GM23248 (cell line): ENCODE measurements around the gene NID2. TPM values are rescaled to one million over a fixed set of nuclear protein-coding genes. Genes with fewer than 3 reads are reported as not detected.

ENCODE experiments used
- DNase-seq: peaks from one replicate; pipeline ENCODE4 v3.0.0-alpha.2; 2015
- H2AFZ ChIP-seq: fragments of 200-600 bp; sonication (generic); 2 replicates; pipeline ENCODE4 v1.6.1; 2016; ENCODE audit warnings: antibody characterized with exemption
- H3F3A ChIP-seq: fragments of 200-600 bp; sonication (generic); 2 replicates; pipeline ENCODE4 v1.6.1; 2016; ENCODE audit warnings: mild to moderate bottlenecking, antibody characterized with exemption, mixed run types; ENCODE audit not compliant: insufficient read depth
- H3K27ac ChIP-seq: fragments of 200-600 bp; sonication (generic); 2 replicates; pipeline ENCODE4 v1.5.1; 2016; ENCODE audit warnings: mild to moderate bottlenecking
- H3K27me3 ChIP-seq: fragments of 200-600 bp; sonication (generic); replicated peaks from 2 replicates; pipeline ENCODE4 v1.6.1; 2016; ENCODE audit warnings: mild to moderate bottlenecking; ENCODE audit not compliant: insufficient read depth
- H3K36me3 ChIP-seq: fragments of 200-600 bp; sonication (generic); 2 replicates; pipeline ENCODE4 v1.6.1; 2016; ENCODE audit warnings: low read depth, mild to moderate bottlenecking
- H3K4me1 ChIP-seq: fragments of 200-600 bp; sonication (generic); 2 replicates; pipeline ENCODE4 v1.6.1; 2016; ENCODE audit warnings: mild to moderate bottlenecking; ENCODE audit not compliant: insufficient read depth
- H3K4me2 ChIP-seq: fragments of 200-600 bp; sonication (generic); one replicate; pipeline ENCODE4 v1.6.1; 2016; ENCODE audit warnings: mild to moderate bottlenecking; ENCODE audit not compliant: unreplicated experiment
- H3K4me3 ChIP-seq: fragments of 200-600 bp; sonication (generic); 2 replicates; pipeline ENCODE4 v1.5.1; 2016; ENCODE audit warnings: mild to moderate bottlenecking
- H3K79me2 ChIP-seq: fragments of 200-600 bp; sonication (generic); 2 replicates; pipeline ENCODE4 v1.6.1; 2016; ENCODE audit warnings: mild to moderate bottlenecking; ENCODE audit not compliant: insufficient read depth
- H3K9ac ChIP-seq: fragments of 200-600 bp; sonication (generic); 2 replicates; pipeline ENCODE4 v1.6.1; 2016; ENCODE audit warnings: mild to moderate bottlenecking
- H3K9me2 ChIP-seq: fragments of 200-600 bp; sonication (generic); 2 replicates; pipeline ENCODE4 v1.6.1; 2016; ENCODE audit warnings: mixed run types, mild to moderate bottlenecking, moderate library complexity; ENCODE audit not compliant: insufficient read depth
- H3K9me3 ChIP-seq: fragments of 200-600 bp; sonication (generic); one replicate; pipeline ENCODE4 v1.6.1; 2017; ENCODE audit warnings: low read depth
- H4K20me1 ChIP-seq: fragments of 200-600 bp; sonication (generic); 2 replicates; pipeline ENCODE4 v1.6.0; 2016; ENCODE audit not compliant: insufficient read depth
- EZH2 ChIP-seq: fragments of 200-600 bp; sonication (generic); IDR thresholded peaks from 2 replicates; pipeline ENCODE4 v1.6.1; 2018; ENCODE audit warnings: antibody characterized with exemption, mild to moderate bottlenecking; ENCODE audit not compliant: insufficient read depth, poor library complexity, severe bottlenecking
- EZH2phosphoT487 ChIP-seq: fragments of 200-600 bp; sonication (generic); IDR thresholded peaks from 2 replicates; pipeline ENCODE4 v1.6.1; 2018; ENCODE audit warnings: antibody characterized with exemption, moderate library complexity, mild to moderate bottlenecking, low read depth; ENCODE audit not compliant: insufficient read depth
- WGBS, 2 experiments: methylation state at CpG; one replicate each; pipeline ENCODE4 v1.1.6; 2015 to 2017; ENCODE audit warnings: low lambda C conversion rate in 2 of 2, low coverage in 1 of 2; ENCODE audit errors: missing lambda C conversion rate in 2 of 2; 5-methylcytosine and 5-hydroxymethylcytosine counted together
- in situ Hi-C: fragments of 300-500 bp; cut with MboI; formaldehyde crosslinking; loops from 2 replicates; pipeline ENCODE4 v1.15.0; 2020
- polyA plus RNA-seq: library from polyadenylated mRNA; unstranded; fragments of >200 nt; fragmentation: Nextera tagmentation; extraction: Ambion mirVana; gene quantifications from 2 replicates; pipeline ENCODE4 v1.2.1, GENCODE V29; 2016
- total RNA-seq: library from RNA; depleted of rRNA; stranded (reverse); fragments of >200 nt; shearing (Covaris generic); gene quantifications from 2 replicates; pipeline ENCODE4 v1.2.3, GENCODE V29; 2014; rRNA removed

Gene NID2, protein sequence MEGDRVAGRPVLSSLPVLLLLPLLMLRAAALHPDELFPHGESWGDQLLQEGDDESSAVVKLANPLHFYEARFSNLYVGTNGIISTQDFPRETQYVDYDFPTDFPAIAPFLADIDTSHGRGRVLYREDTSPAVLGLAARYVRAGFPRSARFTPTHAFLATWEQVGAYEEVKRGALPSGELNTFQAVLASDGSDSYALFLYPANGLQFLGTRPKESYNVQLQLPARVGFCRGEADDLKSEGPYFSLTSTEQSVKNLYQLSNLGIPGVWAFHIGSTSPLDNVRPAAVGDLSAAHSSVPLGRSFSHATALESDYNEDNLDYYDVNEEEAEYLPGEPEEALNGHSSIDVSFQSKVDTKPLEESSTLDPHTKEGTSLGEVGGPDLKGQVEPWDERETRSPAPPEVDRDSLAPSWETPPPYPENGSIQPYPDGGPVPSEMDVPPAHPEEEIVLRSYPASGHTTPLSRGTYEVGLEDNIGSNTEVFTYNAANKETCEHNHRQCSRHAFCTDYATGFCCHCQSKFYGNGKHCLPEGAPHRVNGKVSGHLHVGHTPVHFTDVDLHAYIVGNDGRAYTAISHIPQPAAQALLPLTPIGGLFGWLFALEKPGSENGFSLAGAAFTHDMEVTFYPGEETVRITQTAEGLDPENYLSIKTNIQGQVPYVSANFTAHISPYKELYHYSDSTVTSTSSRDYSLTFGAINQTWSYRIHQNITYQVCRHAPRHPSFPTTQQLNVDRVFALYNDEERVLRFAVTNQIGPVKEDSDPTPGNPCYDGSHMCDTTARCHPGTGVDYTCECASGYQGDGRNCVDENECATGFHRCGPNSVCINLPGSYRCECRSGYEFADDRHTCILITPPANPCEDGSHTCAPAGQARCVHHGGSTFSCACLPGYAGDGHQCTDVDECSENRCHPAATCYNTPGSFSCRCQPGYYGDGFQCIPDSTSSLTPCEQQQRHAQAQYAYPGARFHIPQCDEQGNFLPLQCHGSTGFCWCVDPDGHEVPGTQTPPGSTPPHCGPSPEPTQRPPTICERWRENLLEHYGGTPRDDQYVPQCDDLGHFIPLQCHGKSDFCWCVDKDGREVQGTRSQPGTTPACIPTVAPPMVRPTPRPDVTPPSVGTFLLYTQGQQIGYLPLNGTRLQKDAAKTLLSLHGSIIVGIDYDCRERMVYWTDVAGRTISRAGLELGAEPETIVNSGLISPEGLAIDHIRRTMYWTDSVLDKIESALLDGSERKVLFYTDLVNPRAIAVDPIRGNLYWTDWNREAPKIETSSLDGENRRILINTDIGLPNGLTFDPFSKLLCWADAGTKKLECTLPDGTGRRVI (N-terminal part only)
- total RNA-seq = 59.8 and 66.6 TPM in 2 replicates
- 39.8 and 40.0 TPM in 2 replicates for polyA plus RNA-seq

DNA sequence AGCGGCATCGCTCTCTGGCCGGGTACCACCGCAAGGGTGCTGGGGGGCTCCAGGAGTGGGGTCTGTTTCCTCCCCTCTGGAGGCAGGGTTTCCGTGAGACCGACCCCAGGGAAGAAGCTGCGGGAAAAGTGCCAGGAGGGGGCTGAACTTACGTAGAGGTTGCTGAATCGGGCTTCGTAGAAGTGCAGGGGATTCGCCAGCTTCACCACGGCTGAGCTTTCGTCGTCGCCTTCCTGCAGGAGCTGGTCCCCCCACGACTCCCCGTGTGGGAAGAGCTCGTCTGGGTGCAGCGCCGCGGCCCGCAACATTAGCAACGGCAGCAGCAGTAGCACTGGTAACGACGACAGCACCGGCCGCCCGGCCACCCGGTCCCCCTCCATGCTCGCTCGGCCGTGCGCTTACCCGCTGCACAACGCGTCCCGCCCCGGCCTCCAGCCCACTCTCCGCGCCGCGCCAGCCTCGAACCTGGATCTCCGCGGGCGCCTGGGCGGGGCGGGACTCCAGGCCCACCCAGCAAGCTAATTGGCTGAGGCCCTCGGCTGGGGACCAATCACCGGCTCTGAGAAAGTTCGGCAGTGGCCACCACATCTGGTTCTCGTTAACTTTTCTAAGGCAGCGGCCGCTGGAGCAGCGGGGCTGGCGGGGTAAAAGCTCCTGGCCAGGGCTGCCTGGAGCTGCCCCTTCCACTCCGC lies at the start of gene NID2:
TSS of gene NID2 (minus strand) at position 445 of the 692 bp plus-strand sequence. CDS start at position 380, 65 bp downstream.
- TF ChIP-seq EZH2 = no peak
- TF ChIP-seq EZH2phosphoT487 = no peak
- H3K27me3 ChIP-seq = no peaks in the 10 kb centered on the region
- peak within 1 kb of the TSS; percentile 91 for H3K4me2 ChIP-seq
- H3K9ac ChIP-seq = peak within 1 kb of the TSS; percentile 95
- 0 out of 2 replicates have a peak, but pooled peaks cover 4% of the 10 kb centered on the region for H3K9me2 ChIP-seq
- H3K4me3 ChIP-seq = peak within 1 kb of the TSS; percentile 91
- peak; percentile 97 for DNase-seq
- no peaks in the 10 kb centered on the region for H4K20me1 ChIP-seq
- peaks cover 38% of the 10 kb centered on the region for H3F3A ChIP-seq
- no peaks in the 10 kb centered on the region for H3K36me3 ChIP-seq
- in situ Hi-C loops = no loop called here
- H3K79me2 ChIP-seq = peaks cover 22% of the 10 kb centered on the region
- WGBS, 2 experiments = 0 to 1% methylated on average over 46 to 54 of the region's 57 CpGs
- H3K27ac ChIP-seq = peak within 1 kb of the TSS; percentile 73
- peaks cover 26% of the 10 kb centered on the region for H3K4me1 ChIP-seq
- peak within 1 kb of the TSS; percentile 87 for H2AFZ ChIP-seq
- H3K9me3 ChIP-seq = no peaks in the 10 kb centered on the region

DNA sequence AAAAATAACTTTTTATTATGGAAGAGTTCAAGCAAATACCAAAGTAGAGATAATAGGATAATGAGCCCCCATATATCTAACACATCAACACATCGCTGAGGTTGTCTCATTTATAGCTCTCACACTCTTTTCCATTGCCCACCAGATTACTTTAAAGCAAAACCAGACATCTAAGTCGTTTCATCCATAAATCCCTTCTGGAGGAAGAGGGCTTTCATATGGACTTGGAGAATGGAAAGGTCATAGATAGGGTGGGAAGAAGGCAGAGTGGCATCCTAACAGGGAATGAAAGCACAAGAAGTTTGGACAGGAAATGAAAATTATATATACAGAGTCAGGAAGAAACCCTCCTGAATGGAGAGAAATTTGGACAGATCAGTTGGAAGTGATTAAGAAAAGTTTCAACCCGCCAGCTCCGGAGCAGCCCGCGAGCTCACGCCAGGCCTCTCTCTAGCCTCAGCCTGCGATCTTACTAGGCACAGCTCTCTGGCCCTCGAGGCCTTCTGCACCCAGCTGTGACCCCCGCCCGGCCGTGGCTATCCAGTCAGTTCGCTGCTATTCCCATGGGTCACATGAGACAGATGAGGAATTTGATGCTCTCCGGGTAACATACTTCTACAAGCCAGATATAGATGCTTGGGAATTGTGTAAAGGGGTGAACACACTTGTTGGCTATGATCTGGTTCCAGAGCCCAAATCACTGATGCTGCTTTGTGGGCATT lies 48.4 kb upstream of the NID2 start:
- Histone ChIP-seq H3F3A (peaks cover 7% of the 10 kb centered on the region; the same call in 1 of the 2 replicates), H3K36me3 (no peaks in the 10 kb centered on the region), H3K9me2 (no peaks in the 10 kb centered on the region), H3K4me3 (no peak overlapping the region), H3K4me2 (no peak overlapping the region), H3K4me1 (peaks cover 6% of the 10 kb centered on the region), H3K27ac (no peak overlapping the region), H2AFZ (no peak overlapping the region), H3K27me3 (no peaks in the 10 kb centered on the region), H4K20me1 (no peaks in the 10 kb centered on the region), H3K9me3 (no peaks in the 10 kb centered on the region), H3K9ac (no peak overlapping the region), H3K79me2 (no peaks in the 10 kb centered on the region)
- WGBS, 2 experiments = 44 to 51% methylated on average over 14 of the region's 14 CpGs
- TF ChIP-seq EZH2phosphoT487 (no peak), EZH2 (no peak)
- in situ Hi-C loops = no loop called here
- DNase-seq = peak; percentile 23

DNA sequence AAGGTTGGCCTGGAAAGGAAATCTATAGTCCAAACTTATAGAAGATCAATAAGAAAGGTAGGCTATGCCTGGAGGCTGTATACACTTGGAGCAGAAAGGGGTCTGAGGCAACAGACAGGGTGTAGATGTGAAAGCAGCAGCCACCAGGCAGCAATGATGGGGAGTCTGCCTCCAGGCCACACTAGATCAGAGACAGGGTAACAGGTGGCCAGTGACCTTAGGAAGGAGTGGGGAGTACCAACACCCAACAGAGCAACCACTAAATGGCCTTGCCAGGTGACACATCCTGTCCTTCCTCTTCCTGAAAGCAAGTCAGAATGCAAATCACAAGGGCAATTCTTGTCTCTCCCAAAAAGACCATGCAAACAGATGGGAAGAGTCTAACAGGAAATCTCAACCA lies 46.4 kb upstream of the NID2 start:
- H4K20me1 ChIP-seq = no peaks in the 10 kb centered on the region
- H3K79me2 ChIP-seq = no peaks in the 10 kb centered on the region
- H3K4me1 ChIP-seq = peaks cover 21% of the 10 kb centered on the region
- in situ Hi-C loops = no loop called here
- no peak overlapping the region for H3K4me3 ChIP-seq
- H3K36me3 ChIP-seq = no peaks in the 10 kb centered on the region
- TF ChIP-seq EZH2 (no peak), EZH2phosphoT487 (no peak)
- H3K4me2 ChIP-seq = no peak overlapping the region
- H3K27ac ChIP-seq = no peak overlapping the region
- peaks cover 23% of the 10 kb centered on the region for H3F3A ChIP-seq
- DNase-seq = no peak
- no peaks in the 10 kb centered on the region for H3K27me3 ChIP-seq
- no peaks in the 10 kb centered on the region for H3K9me3 ChIP-seq
- H3K9ac ChIP-seq = no peak overlapping the region
- no peak overlapping the region for H2AFZ ChIP-seq
- no peaks in the 10 kb centered on the region for H3K9me2 ChIP-seq
